Fibroblast of skin of left quadriceps (primary cell): ENCODE measurements around the gene SDE2.
"Not testable (repeated sequence)": the region's sequence is repeated elsewhere in the genome, so short reads cannot be mapped to it uniquely, and the experiment has no call there.

Source experiments
- DNase-seq, 2 experiments: peaks; one replicate each; pipeline ENCODE4 v3.0.0-alpha.2; 2013; ENCODE audit warnings: low read depth in 2 of 2

Gene SDE2

GRCh38 chr1:226006686-226007085 is 7.5 kb upstream of the SDE2 start:
- no peak for DNase-seq

- DNase-seq, result no peak
These were observed 5.3 kb upstream of the SDE2 start for GRCh38 chr1:226004396-226004795.

DNA sequence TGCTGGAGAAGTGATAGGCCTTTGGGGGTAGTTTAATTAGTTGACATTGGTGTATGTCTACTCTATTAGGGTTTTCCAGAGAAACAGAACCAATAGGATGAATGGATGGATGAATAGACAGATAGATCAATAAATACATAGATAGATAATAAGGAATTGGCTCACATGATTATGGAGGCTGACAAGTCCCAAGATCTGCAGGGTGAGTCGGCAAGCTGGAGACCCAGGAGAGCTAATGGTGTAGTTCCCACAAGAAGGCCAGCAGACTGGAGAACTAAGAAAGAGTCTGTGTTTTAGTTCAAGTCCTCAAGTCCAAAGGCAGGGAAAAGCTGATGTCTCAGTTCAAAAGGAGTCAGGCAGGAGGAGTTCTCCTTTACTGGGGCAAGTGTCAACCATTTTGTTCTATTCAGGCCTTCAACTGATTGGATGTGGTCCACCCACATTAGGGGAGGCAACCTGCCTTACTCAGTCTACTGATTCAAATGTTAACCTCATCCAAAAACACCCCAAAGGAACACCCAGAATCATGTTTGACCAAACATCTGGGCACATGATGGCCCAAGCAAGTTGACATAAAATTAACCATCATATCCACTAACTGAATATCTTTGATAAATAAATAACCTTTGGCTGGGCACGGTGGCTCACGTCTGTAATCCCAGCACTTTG is 4.5 kb upstream of the SDE2 start:
- DNase-seq, result no peak

GRCh38 chr1:226002667-226003501 is 3.7 kb upstream of the SDE2 start:
- DNase-seq, result no peak

DNA sequence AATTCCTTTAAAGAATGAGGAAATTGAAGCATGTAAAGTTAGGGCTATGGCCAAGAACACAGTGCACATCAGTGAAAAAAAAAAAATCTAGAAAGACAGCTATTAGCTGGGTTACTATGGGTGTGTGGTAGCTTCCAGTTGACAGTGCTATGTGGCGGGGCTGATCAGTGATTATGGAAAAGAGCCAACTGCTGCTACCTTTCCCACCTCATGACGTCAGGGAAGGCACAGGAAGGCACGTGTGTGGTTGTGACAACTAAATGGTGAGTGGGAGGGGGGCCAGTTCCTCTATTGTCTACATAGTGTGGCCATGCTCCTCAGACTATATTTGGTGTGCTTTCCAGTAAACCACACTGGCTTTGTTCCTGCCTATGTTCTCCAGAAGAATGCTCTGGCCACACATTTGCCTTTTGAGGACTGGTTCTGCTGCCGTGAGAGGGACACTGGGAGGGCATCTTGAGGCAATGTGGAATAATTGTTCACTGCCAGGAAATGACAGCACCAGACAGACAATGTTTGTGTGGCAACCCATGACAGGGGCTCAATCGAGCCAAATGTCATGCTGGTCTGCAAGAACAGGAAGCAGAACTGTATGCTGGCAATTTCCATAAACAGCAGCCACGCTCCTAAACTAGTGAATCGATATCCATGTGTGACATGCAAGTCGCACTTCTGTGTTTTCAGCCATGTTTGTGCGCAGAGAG is 3.0 kb upstream of the SDE2 start:
- DNase-seq, result no peak

DNA sequence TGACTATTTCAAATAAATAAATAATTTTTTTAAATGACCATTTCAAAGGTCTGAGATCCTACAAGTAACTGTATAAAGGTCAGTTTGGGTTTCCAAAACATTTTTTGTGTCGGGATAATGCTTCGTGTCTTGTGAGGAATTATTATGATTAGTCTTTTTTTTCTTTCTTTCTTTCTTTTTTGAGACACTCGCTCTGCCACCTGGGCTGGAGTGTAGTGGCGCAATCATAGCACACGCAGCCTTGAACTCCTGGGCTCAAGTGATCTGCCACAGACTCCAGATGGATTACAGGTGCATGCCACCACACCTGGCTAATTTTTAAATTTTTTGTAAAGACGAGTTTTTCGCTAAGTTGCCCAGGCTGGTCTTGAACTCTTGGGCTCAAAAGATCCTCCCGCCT is 1.9 kb upstream of the SDE2 start:
- no peak for DNase-seq

DNA sequence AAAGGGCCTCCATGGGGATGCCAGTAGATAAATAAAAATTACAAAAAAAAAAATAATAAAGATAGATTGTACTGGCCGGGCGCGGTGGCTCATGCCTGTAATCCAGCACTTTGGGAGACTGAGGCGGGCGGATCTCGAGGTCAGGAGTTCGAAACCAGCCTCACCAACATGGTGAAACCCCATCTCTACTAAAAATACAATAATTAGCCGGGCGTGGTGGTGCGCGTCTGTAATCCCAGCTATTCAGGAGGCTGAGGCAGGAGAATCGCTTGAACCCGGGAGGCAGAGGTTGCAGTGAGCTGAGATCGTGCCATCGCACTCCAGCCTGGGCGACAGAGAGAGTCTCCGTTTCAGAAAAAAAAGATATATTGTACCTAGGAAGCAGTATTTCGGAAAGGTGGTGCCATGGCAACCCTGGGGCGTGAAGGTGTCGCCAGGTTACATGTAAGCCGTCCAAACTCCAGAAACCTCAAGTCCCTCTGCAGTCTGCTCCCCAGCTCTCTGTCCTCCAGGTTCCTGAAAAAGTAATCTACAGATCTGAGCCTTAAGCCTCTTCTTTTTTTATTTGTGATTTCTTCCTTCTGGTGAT is 1.4 kb upstream of the SDE2 start:
- DNase-seq, result not testable (repeated sequence)

- no peak for DNase-seq
These were observed 782 bp upstream of the SDE2 start for GRCh38 chr1:225999912-226000337.

DNA sequence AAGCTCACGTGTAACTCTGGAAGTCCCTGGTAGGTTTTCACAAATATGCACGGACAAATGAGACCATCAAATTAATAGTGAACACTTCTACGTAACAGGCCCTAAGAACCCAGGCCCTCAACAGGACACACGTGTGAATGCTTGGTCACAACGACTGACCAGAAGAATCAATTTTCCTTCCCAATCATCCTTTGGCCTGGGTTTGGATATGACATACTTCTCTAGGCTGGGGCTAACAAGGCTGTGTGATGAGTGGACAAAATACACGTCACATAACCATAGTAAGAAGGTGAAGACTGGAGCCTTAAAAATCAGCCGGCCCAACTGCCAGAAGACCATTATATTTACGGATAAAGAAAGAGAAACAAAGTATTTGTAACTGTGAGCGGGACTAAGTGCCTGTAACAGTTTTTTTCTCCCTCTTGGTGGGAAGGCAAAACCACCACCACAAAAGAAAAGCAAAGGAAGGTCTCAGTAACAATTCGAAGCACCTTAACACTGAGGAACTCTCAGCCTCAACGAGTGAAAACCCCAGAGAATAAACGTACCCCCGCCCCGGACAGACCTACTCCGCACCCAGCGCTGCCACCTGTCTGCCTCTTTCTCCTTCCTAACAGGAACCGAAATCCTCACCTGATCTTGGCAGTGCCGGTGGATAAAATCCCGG is 450 bp downstream of the SDE2 start:
- no peak for DNase-seq

DNA sequence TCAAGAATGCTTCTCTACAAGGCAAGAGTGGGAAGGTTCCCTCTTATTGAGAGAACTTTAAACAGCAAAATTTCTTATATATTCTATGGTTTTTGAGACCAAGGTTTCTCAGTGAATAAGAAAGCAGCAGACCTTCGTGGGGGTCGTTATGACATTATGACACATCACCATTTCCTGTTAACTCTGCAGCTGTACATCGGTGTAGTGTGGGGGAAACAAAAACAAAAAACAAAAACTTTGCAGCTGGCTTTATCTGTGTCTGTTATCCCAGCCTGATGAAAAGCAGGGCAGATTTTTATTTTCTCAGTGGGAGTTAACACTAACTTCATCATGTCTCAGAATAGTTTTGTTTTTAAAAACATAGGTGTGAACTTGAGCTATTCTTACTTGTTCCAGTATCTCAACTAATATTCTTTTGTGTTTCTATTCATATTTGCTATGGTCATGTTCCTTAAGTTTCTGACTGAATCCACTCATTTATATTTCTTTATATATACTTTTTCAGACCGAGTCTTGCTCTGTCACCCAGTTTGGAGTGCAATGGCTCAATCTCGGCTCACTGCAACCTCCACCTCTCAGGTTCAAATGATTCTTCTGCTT is 2.1 kb downstream of the SDE2 start:
- DNase-seq, result no peak

DNA sequence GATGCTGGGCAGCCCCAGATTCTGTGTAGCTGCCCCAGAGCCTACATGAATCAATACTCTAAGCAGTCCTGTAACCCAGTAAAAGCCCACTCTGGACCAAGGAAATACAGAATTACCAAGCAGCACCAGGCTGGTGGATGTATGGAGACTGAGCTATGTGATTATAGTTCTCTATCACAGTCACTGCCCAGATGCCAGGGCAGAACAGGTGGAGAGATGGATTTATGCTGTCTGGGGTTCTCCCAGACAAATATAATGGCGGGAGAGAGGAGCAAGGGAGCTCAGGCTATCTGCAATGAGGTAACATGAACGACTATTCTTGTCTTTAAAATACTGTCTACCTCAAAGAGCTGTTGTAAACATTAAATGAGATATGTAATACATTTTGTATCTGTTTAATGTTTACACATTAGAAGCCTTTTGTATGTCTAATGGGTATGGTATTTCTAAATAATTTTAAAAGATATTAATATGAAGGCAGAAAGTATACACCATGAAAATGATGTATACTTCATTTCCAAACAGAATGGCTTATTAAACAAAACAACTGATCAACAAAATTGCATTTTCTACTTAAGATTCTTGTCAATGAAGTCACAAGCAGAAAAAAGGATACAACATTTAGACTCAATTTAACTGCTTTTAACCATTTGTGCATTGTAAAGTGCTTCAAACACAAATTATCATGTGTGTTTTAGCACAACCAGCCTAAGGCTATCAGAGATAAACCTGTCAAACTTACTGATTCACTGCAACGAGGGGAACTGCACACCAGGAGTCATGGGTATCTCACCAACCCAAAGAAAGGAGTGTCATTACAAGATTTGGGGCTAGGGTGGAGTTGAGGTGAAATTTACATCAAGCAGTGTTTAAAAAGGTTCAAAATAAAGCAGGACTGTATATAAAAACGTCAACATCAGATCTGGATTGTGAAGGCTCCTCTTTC is 3.0 kb downstream of the SDE2 start:
- DNase-seq, result no peak

- DNase-seq, result no peak
These were observed 8.3 kb downstream of the SDE2 start for GRCh38 chr1:225990705-225991464.

DNA sequence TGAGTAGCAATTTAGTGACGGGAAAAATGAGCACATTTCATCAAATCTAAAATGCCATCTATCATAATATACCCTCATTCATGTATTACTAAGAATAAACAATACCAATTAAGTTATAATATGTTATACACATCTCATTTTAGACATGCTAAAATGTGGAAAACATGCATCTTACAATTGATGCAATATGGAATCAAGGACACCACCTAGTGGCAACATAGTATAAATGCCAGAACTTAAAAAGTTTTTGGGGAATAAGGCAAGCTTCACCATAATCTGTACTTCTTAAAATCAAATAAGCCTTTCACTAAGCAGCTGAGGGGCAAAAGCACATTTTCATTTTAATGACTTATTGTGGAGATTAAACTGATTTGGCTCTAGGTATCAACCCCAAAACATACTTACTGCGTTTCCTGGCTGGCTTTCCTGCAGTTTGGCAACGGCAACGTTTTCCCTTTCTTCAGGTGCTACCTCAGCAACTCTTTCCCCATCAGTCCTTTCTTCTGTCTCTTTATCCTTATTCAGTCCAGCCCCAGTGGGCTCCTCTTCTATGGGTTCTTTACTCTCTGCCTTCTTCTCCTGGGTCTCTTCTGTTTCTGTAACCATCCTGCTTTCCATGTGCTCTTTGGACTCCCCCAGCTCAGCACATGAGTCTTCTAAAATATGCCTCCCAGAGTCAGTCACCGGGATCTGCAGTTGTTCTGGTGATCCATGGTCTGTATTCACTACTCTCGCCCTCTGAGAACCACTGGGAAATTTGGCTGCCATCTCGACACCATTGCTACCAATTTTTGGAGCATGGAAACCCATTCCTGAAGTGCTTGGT is 11.4 kb downstream of the SDE2 start:
- peak in 1 of 2 experiments; percentile 20 for DNase-seq

- DNase-seq, result no peak
These were observed 17.4 kb downstream of the SDE2 start for GRCh38 chr1:225981714-225982113.

- DNase-seq, result no peak
These were observed 18.9 kb downstream of the SDE2 start for GRCh38 chr1:225980005-225980836.

DNA sequence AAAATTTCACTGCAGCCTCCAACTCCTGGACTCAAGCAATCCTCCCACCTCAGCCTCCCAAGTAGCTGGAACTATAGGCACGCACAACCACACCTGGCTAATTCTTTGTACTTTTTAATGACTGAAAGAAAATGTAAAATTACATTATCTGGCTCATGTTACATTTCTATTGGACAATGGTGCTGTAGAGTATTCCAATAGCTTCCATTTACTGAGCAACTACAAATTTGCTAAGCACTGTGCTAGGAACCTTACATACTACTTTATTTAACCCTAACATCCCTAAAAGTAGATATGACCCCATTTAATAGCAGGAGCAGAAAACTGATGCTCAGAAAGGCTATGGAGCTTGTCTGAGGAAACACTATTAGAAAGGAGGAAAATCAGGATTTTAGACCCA is 19.7 kb downstream of the SDE2 start:
- no peak for DNase-seq

GRCh38 chr1:225977937-225978748 is 21.0 kb downstream of the SDE2 start:
- no peak for DNase-seq
